GM19025 (cell line): ENCODE data around the gene PLCG2.
"Not testable (repeated sequence)": the region's sequence is repeated elsewhere in the genome, so short reads cannot be mapped to it uniquely, and the experiment has no call there.

Source experiments
- ATAC-seq: cut with Tn5 transposase; IDR thresholded peaks from one replicate; pipeline ENCODE4 v1.9.1; 2021; ENCODE audit warnings: mild to moderate bottlenecking, low read depth, moderate library complexity; ENCODE audit not compliant: unreplicated experiment

The PLCG2 gene

DNA sequence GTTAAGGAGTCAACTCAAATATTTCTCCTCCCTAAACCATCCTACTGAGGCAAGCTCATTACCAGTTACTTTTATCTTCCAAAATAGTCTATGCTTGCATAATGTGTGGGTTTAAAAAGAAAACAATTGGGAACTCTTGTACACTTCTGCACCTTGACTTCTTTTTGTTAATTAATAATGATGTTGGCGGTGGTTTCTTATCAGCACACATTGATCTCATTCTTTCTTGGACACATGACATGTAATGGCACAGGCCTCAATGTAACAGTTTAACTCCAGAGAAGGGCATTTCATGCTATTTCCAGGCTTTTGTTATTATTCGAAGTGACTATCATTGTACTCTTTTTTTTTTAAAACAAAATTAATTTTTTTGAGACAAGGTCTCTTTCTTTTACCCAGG, 7.8 kb downstream of the PLCG2 start:
- no peak for ATAC-seq

DNA sequence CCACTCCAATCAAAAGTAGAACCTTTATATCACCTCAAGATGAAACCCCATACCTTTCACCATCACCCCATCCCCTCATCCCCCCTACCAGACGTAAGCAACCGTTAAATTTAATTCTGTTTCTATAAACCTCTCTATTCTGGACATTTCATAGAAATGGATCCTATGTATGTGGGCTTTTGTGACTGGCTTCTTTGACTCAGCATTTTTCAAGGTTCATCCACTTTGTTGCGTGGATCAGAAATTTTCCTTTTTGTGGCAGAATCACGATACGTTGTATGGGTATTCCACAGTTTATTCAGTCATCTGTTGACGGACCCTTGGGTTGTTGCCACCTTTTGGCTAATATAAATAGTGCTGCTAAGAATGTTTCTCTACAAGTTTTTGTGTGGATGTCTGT, 8.6 kb downstream of the PLCG2 start:
- no peak for ATAC-seq

DNA sequence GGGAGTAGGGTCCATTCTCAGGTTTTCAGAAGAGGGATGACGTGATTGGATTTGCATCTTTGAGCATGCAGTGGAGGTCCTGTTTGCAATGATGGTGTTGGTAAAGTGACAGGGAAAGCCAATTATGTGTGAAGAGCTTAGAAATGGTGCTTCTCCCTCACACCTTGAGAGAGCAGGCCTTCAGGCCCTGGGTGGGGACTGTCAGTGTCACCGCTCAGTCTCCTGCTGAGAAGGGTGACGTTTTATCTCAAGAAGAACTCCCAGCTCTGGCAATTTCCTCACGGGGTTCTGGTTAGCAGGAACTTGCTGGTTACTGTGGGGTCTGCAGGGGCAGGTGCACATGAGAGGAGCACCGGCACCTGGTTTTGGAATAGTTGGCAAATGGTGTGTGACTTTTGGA, 11.2 kb downstream of the PLCG2 start:
- ATAC-seq: no peak

DNA sequence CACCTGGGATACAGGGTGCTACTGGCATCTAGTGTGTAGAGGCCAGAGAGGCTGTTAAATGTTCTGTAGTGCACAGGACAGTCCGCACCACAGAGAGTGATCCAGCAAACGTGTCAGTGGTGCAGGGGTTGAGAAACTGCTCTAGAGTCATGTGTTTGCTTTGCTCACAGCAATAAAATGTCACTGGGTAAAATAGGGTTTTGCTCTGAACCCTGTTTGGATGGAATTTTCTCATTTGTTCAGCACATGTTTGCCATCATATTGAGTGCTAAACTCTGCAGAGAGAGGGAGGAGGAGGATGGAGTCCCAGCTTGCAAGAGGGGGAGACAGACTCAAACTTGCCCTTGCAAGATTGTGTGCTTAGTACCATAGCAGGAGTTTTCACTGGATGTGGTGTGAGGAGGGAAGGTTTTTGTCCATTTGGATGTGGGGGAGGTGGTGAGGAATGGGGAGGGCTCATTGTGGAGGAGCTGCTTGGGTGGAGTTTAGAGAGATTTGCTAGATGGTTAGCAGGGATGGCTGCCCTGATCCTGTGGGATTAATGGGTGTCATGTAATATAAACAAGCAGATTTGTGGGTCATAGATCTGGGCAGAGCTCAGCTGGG, 11.8 kb downstream of the PLCG2 start:
- ATAC-seq: no peak

DNA sequence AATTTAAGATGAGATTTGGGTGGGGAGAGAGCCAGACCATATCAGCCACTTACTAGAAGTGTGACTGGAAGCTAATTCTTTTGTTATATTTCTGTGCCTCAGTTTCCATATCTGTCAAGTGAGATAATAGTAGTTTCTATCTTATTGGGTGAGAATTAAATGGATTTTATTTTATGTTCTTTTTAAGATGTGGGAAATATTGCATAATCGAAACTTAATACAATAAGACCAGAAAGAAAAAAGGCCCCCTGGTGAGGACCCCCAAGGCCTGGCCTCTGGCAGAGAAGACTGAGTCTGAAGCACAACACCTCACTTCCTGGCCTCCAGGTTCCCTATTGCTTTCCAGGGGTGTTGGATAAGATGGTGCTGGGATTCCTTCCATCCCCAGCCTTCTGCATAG, 13.7 kb downstream of the PLCG2 start:
- ATAC-seq: no peak

DNA sequence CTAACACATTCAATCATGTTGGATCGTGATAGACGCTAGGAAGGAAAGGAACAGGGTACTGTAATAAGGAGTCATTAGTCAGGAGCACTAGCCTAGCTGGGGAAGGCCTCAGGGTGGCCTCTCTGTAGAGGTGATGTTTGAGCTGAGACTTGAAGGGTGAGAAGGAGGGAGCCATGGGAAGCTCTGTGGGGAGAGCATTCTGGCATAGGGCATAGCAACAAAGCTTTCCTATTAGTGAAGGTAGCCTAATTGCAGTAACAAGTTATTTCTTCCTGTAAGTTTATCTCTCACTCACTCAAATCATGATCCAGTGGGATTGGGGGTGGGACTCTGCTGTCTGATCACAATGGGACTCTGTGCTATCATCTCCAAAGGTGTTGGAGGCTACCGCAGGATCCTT, 16.1 kb downstream of the PLCG2 start:
- ATAC-seq: no peak

DNA sequence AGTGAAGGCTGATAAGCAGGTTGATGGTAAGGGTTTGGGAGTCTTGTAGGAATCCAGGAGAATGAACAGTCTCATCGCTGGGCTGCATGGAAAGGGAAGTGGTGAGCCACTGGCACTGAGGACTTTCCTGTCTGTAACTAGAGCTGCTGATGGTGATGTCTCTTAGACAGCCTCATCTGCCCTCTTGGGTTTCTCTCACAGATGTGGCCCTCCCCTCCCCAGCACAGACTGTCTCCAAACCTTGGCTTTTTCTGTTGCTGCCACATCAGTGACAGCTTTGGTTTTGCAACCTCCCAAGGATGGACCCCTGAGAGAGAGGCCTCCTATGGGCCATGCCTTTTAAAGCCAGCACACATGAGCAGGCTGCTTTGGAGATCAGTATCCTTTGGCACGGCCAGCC, 16.9 kb downstream of the PLCG2 start:
- no peak for ATAC-seq

DNA sequence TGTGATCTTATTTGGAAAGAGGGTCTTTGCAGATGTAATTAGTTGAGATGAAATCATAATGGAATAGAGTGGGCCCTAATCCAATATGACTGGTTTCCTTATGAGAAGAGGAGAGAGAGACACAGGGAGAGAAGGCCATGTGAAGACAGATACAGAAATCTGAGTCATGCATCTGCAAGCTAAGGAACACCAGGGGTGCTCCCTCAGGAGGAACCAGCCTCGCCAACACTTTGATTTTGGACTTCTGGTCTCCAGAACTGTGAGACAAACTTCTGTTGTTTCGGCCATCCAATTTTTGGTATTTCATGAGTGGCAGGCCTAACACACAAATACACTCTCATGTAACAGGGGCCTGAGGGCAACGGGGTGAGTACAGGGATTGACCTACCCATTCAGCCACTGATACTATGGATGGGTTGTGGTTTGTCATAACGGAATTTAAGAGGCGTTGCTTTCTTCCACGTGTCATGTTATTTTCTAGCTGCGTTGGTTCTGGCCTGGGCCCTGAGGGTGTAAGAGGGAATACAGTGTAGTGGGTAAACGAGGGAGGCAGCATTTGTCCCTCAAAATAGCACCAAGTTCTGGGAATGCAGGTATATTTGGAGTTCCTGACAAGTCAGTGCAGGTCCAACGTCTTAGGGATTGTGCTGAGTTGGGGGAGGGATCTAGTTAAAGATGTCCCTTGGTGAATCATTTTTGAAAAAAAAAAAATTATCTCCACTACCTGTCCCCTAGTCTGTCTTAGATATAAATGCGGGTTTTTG, 17.7 kb downstream of the PLCG2 start:
- ATAC-seq: no peak

DNA sequence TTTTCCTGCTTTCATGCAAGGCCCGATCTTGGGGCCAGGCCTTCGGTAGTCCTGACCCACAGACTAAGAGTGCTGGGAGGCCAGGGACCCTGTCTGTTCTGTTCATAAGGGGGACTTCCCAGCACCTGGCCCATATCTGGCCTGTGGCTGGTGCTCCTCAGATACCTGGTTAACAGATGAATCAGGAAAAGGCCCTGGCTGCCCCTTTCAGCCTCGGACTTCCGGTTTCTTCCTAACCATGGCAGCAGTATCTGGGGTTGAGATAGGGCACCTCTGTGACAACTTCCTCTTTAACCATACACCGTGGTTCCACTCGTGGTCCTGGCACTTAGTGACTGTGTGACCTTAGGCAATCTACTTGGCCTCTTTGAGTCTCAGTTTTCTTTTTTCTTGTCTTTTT, 18.4 kb downstream of the PLCG2 start:
- peak; percentile 46 for ATAC-seq

DNA sequence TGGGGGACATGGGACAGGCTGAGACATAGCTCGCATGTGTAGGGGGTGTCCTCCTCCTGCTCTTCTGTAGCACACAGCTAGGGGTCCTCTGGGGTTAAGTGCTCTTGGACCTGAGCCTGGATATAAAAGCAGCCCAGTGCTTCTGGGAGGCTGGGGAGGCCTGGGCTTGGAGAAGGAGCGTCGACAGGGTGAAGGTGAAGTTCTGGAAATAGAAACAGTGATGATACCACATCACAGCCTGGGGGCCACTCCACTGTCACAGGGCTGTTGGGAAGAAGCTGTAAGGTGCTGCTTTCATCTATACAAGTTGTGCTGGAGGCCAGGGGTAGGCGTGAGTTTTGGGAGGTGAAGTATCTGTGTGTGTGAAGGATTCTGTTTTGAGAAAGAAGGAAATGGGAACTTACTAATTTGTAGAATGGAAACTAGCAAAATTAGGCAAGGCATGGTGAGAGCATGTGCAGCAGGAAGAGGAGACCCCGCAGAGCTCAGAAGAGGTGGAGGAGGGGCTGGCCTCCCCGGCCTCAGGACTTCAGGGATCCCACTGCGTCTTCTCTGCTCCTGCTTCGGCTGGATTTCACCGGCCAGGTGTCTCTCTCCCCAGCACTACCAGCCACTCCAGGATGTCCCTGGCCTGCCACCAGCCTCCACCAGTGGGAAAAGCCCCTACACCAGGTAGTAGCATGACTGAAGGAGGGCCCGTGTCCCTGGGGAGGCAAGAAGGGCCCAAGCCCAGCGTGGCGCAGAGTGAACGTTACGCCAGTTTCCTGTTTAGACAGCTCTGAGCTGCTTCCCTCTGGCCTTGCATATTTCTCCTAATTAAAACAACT, 19.4 kb downstream of the PLCG2 start:
- ATAC-seq: peak; percentile 47

DNA sequence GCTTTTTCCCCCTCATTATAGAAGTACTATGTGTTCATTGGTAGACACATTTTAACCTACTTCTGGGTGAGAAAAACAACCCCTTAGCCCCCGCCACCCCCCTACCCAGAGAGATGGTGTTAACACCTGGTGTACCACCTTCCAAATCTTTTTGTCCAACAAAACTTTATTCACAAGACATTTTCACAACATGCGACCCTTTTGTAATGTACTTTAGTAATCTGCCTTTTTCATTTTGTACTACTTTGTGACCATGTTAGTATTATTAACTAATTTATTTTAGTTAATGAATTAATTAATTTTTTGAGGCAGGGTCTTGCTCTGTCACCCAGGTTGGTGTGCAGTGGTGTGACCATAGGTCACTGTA, 20.0 kb downstream of the PLCG2 start:
- no peak for ATAC-seq

DNA sequence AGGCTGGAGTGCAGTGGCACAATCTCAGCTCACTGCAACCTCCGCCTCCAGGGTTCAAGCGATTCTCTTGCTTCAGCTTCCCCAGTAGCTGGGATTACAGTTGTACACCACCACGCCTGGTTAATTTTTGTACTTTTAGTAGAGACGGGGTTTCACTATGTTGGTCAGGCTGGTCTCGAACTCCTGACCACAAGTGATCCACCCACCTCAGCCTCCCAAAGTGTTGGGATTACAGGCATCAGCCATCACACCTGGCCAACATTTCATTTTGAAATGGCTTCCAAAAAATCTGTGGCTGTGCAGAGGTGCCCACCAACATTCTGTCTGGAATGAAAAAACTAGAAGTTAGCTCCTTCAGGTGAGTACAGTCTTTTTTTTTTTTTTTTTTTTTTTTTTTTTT, 22.6 kb downstream of the PLCG2 start:
- not testable (repeated sequence) for ATAC-seq

DNA sequence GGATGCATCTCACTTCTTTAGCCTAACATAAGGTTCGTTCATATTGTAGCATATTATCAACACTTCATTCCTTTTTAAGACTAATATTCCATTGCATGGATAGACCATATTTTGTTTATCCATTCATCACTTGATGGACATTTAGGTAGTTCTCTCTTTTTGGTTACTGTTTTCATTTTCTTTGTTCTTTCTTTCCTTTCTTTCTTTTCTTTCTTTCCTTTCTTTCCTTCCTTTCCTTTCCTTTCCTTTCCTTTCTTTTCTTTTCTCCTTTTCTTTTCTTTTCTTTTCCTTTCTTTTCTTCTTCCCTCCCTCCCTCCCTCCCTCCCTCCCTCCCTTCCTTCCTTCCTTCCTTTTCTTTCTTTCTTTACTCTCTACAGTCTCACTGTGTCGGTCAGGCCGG, 24.2 kb downstream of the PLCG2 start:
- ATAC-seq: no peak

DNA sequence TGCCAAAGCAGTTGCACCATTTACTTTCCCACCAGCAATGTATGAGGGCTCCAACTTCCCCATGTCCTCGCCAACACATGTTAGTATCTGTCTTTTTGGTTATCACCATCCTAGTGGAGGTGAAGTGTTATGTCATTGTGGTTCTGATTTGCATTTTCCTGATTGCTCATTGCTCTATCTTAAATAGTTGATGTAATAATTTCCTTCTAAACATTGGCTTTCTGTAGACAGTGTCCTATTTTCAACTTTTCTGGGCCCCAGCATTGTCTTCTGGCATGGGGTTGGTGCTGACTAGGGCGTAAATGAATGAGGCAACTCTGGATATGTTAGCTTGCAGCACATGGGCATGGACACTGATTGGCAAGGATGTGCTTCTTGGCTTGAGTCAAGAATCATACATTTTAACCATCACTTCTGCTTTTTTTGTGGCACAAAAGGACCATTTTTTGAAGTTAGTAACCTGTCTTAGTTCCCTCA, 25.1 kb downstream of the PLCG2 start:
- ATAC-seq: no peak

DNA sequence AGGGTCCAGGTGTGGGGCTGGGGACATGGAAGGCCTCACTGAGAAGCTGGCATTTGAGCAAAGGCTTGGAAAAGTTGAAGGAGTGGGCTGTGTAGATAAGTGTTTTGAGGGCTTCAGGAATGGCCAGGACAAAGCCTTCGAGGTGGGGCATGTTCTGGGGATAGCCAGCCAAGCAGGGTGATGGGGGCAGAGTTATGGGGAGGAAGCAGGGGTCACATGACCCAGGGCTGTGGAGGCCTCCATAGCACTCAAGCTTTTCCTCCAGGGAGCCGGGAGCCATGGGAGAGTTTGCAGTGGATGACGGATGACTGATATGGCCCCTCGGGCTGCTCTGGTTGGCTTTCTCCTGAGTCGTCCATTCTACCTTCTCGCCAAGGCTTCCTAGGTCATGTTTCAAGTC, 27.6 kb downstream of the PLCG2 start:
- ATAC-seq: no peak

DNA sequence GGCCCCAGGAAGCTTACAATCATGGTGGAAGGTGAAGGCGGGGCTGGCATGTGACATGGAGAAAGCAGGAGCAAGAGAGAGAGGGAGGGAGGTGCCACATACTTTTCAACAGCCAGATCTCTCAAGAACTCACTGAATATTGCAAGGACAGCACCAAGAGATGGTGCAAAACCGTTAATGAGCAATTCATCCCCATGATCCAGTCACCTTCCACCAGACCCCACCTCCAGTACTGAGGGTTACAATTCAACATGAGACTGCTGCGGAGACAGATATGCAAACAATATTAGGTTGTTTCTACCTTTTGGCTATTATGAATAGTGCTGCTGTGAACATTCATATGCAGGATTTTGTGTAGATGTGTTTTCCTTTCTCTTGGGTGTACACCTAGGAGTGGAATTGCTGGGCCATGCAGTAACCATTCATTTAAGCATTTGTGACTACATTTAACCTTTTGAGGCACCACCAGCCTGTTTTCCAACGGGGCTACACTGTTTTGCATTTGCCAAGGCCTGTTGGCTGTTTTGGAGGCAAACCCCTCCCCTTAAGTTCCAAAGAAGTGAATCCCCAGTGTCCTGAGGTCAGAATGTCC, 28.8 kb downstream of the PLCG2 start:
- ATAC-seq: no peak

DNA sequence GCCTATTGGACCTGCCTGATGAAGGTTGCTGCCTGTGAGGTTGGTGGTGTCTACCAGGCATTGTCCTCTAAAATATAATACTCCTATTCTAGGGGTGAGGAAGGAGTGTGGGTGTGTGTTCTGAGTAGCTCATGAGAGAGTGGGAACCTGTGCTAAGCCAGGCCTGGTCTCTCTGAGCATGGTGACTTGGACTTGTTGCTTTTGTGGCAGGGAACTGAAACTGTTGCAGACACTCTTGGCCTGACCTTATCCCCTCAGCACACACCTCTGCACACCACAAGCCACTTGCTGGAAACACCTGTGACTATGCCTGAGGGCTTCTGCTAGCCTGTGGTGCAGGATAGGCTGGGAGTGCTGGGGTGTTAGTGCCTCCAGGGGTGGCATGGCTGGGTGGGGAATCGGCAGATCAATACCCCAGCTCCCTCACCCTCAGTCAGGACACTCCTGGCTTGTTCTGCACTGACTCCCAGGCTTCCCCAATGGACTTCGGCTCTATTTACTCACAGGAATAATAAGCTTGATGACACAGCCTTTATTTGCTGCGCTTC, 29.9 kb downstream of the PLCG2 start:
- ATAC-seq: peak; percentile 65

DNA sequence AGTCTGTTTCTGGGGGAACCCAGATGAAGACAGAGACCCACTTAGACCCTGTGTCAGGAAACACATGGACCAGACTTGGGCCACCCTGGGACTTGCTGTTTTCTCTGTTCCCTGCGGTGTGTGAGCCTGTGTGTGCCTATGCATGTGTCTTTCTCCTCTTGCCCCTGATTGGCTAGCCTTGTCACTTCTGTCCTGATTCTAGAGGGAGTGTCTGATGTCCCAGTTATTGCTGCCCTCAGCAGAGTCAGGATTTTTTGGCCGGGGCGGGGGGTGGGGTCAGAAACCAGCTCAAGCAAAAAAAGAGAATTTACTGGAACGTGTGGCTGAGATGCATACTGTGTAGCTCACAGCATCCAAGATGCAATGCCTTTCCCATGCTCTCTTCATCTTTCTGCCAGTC, 30.5 kb downstream of the PLCG2 start:
- ATAC-seq: no peak

DNA sequence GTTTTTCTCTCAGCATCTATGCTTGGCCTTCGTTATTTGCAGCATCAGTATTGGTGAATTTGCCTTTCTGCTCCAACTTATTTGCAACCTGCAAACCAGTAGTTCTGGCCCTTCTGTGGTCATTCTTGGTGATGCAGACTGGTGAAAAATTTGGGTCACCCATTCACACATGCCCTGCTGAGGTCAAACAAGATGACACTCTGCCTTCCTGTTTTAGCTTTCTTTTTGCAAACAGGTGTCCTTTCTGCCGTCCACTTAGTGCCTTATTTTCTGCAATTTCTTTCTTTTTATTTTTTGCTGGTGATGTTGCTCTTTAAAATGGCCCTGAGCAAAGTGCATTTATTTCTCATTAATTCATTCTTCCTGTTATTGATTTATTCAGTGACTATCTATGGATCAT, 31.3 kb downstream of the PLCG2 start:
- ATAC-seq: no peak

DNA sequence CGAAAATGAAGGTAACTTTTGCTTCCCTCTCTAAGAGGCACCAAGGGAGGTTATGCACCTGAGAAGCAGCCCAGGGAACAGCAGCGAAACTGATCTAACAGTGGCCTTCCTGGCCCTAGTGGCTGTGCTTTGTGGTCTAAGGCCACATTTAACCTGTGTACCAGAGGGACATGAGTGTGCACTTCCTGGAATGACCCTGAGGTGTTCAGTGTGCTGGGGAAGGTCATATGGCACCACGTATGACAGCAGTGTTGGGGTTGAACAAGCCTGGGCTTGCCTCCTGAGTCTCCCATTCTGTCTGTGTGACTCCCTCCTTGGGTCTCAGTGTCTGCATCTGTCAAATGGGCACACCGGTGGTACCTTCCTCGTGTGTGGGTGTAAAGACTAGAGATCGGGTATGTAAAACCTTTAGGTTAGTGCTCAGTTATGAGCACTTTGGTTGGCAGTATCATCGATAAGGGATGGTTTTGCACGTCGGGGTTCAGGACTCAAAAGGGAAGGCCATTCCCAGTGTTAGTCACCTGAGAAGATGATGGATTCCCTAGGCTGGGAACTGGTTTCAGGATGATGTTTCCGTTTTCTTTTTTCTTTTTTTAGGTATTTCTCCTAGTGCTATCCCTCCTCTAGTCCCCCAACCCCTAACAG, 31.9 kb downstream of the PLCG2 start:
- ATAC-seq: peak; percentile 43
